ENCODE data around the gene TCEAL3.

Gene TCEAL3

DNA sequence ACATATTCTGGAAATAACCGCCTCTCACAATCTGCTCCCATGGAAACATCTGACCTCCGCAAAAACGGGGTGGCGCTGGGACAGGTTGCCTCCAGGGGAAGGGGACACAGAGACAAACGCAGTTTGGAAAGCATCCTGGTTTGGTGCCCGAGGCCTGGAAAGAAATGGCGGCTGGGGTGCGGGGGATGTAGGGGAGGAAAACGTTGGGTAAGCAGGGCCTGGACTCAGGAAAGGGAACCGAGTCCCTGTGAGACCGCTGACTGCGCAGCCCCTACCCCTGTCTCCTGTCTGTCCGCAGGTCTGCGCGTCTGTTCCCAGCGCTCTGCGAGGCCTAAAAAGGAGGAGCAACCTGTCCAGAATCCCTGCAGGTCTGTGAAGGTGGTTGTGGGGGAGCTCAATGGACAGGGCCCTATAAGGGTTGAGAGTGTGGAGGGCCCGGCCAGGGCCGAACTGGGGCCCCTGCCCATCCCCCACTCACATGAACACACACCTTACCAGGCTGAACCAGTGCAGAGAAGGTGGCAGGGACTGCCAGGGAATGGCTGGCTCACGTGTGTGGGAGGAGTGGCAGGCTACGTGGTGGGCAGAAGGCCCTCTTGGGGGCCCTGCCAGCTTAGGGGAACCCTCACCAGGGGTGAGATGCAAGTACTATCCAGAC lies 672 bp downstream of the TCEAL3 start:
- Mint-ChIP-seq H3K4me3 (peak overlapping the region; percentile 84 to 87), H3K27me3 (peaks cover 0 to 17% of the 10 kb centered on the region in 2 donors), H3K9me3 (peaks cover 0 to 4% of the 10 kb centered on the region in 2 donors), H3K27ac (peak overlapping the region; percentile 38), H3K4me1 (peaks cover 8 to 15% of the 10 kb centered on the region in 2 donors), H3K36me3 (peaks cover 6% of the 10 kb centered on the region in 2 donors)
- no peak for DNase-seq
- peak; percentile 28 to 42 for ATAC-seq (replicated peaks)

DNA sequence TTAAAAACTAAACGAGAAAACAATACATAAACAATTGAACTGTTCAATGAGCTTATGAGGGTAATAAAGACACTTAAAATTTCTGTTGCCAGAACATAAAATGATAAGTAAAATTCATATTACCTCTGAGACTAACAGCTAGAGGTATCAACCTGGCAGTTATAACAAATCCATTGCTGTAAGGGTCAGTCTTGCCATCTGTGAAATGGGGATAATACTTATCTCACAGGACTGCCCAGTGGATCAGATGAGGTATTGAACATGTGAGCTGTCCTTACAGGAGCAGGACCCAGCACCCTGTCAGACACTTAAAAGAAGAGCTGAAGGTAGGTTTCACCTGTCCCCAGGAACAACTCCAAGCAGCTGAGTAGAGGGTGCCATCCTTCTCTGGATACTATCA lies 2.5 kb downstream of the TCEAL3 start:
- Mint-ChIP-seq H3K4me1 (peaks cover 8 to 15% of the 10 kb centered on the region in 2 donors), H3K27ac (no peak overlapping the region), H3K27me3 (peaks cover 0 to 17% of the 10 kb centered on the region in 2 donors), H3K9me3 (peaks cover 0 to 4% of the 10 kb centered on the region in 2 donors), H3K4me3 (no peak overlapping the region), H3K36me3 (peaks cover 6% of the 10 kb centered on the region in 2 donors)
- DNase-seq (no peak), ATAC-seq (replicated peaks) (no peak)

DNA sequence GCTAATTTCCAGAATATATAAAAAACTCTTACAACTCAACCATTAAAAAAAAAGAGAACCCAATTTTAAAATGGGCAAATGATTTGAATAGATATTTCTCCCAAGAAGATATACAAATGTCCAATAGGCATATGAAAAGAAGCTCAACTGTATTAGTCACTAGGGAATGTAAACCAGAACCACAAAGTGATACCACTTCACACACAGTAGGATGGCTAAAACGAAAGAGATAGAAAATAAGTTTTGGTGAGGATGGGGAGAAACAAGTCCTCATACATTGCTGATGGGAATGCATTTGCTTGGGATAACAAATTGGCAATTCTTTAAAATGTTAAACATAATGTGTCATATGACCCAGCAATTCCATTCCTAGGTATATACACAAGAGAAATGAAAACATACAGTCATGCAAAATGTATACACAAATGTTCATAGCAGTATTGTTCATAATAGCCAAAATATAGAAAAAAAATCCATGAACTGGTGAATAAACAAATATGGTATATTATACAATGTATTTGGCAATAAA lies 5.7 kb downstream of the TCEAL3 start:
- Mint-ChIP-seq H3K36me3 (peaks cover 6% of the 10 kb centered on the region in 2 donors), H3K9me3 (peaks cover 0 to 4% of the 10 kb centered on the region in 2 donors), H3K4me1 (peaks cover 4 to 7% of the 10 kb centered on the region in 2 donors), H3K27me3 (peaks cover 0 to 7% of the 10 kb centered on the region in 2 donors), H3K27ac (no peak overlapping the region), H3K4me3 (no peak overlapping the region)
- ATAC-seq (replicated peaks): no peak
- no peak for DNase-seq

DNA sequence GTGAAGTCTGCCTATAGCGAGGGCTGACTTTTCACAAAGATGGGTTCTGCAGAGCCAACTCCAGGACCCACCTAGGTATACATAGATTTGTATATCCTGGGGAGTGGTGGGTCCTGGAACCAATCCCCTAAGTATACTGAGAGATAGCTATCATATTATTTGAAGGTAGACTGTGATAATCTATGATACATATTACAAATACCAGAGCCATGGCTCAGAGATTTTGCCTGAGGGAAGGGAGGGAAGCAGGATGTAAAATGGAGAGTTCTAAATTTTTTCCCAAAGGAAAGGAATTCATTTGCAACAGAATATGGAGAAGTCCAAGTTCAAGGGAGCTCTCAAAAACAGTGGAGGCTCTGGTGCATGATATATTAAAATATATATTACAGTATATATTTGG lies 7.2 kb downstream of the TCEAL3 start:
- H3K4me3 Mint-ChIP-seq: no peak overlapping the region
- peaks cover 0 to 2% of the 10 kb centered on the region in 2 donors for H3K36me3 Mint-ChIP-seq
- no peaks in the 10 kb centered on the region for H3K4me1 Mint-ChIP-seq
- no peak for DNase-seq
- no peak for ATAC-seq (replicated peaks)
- no peak overlapping the region for H3K27ac Mint-ChIP-seq
- no peaks in the 10 kb centered on the region for H3K9me3 Mint-ChIP-seq
- H3K27me3 Mint-ChIP-seq: no peaks in the 10 kb centered on the region

DNA sequence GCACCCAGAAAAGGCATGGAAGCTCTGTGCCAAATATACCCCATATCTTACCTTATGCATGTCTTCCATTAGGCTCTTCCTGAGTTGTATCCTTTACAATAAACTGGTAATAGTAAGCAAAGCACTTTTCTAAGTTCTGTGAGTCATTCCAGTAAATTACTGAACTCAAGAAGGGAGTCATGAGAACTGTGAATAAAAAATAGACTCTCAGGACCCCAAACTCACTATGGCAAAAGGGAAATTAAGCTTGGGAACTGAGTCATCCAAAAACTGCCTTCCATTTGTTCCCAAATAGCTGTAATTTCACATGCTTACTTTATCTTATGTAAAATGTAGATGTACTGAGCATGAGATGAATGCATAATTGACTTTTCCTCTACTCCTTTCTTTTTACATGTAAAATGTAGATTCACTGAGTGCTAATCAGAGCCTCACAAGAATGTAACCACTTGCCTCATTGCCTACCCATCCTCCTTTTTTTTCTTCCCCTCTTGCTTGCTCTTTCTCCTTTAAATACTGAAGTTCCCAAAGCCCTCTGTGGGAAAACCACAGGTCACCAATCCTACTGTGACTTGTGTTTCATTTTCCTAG lies 8.1 kb downstream of the TCEAL3 start:
- H3K27ac Mint-ChIP-seq: no peak overlapping the region
- H3K27me3 Mint-ChIP-seq: no peaks in the 10 kb centered on the region
- DNase-seq (no peak), ATAC-seq (replicated peaks) (no peak)
- no peak overlapping the region for H3K4me3 Mint-ChIP-seq
- no peaks in the 10 kb centered on the region for H3K9me3 Mint-ChIP-seq
- peaks cover 0 to 2% of the 10 kb centered on the region in 2 donors for H3K36me3 Mint-ChIP-seq
- no peaks in the 10 kb centered on the region for H3K4me1 Mint-ChIP-seq

GRCh38 chrX:103616676-103617186 lies 9.0 kb downstream of the TCEAL3 start:
- no peak overlapping the region for H3K27ac Mint-ChIP-seq
- no peaks in the 10 kb centered on the region for H3K9me3 Mint-ChIP-seq
- H3K36me3 Mint-ChIP-seq: peaks cover 0 to 2% of the 10 kb centered on the region in 2 donors
- H3K4me1 Mint-ChIP-seq: no peaks in the 10 kb centered on the region
- no peak for ATAC-seq (replicated peaks)
- H3K4me3 Mint-ChIP-seq: no peak overlapping the region
- H3K27me3 Mint-ChIP-seq: no peaks in the 10 kb centered on the region
- no peak for DNase-seq

DNA sequence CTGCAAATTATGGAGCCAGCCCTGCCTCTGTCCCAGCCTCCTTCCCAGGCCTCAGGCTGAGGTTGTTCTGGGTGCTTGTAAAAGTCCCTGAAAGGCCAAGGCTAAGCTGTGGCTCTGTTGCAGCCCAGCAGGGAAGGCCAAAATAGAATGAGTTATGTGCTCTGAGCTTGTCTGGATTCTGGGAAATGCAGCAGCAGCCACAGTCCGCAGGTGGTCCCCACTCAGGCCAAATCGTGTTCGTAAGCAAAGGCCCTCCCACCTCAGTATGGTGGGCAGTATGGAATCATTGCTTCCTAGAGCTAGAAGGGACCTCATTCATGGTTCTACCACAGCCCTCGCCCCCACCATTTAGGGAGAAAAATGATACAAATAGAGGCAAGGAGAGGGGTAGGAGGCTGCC lies 16.3 kb downstream of the TCEAL3 start:
- H3K4me3 Mint-ChIP-seq: no peak overlapping the region
- peaks cover 3 to 6% of the 10 kb centered on the region in 2 donors for H3K4me1 Mint-ChIP-seq
- H3K27me3 Mint-ChIP-seq: peaks cover 0 to 5% of the 10 kb centered on the region in 2 donors
- no peaks in the 10 kb centered on the region for H3K36me3 Mint-ChIP-seq
- no peak for ATAC-seq (replicated peaks)
- H3K9me3 Mint-ChIP-seq: no peaks in the 10 kb centered on the region
- no peak for DNase-seq
- H3K27ac Mint-ChIP-seq: no peak overlapping the region

GRCh38 chrX:103626855-103627254 lies 19.1 kb downstream of the TCEAL3 start:
- H3K27ac Mint-ChIP-seq: no peak overlapping the region

DNA sequence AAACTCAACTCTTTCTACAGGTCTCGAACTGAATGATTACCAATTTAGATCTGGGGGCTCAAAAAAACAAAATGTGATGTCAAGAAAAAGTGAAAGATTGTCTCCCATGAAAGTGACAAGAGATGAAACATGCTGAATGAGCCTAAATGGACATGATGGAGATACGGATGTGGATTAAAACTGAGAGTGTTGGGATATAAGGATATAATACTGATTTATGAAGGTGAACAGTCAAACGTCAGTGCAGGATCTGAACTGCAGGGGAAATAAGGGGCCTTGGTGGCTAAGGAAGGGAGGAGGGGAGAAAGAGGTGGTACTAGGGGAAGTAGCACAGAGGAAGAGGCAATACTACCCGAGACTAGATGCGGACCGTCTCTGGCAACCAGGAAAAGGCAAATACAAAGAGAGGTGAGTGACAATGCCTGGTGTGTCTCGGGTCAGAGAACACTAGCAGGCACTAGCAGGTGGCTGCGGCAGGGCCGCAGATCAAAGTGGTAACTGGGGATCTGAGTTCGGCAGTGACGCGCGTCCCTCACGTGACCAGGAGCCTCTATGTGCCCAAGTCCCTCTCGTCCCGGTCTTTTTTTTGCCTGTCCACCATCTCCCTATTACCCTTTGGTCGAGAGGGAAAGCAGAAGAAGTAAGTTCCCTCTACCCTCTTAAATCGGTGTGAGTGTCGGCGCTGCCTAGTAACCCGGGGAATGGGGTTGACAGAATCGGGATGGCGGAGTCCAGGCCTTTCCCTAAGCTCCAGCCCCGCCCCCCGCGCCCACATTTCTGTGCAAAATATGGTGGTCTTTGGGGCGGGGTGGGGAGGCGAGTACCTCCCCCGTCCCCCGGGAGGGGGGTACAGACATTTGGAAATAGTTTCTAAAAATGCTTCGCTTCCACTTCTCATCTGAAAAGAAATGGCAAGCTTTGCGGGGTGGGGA lies 20.9 kb downstream of the TCEAL3 start, which contains the start of gene TCEAL1:
Gene TCEAL1 (plus strand): TSS at position 590 of the 932 bp plus-strand sequence. CDS start 942 bp downstream, outside the sequence.
- Mint-ChIP-seq H3K27ac (peak within 1 kb of the TSS; percentile 89), H3K9me3 (no peaks in the 10 kb centered on the region), H3K27me3 (peaks cover 0 to 9% of the 10 kb centered on the region in 2 donors), H3K4me1 (peaks cover 3 to 15% of the 10 kb centered on the region in 2 donors), H3K4me3 (peak within 1 kb of the TSS; percentile 86 to 95), H3K36me3 (peaks cover 0 to 3% of the 10 kb centered on the region in 2 donors)
- DNase-seq (no peak), ATAC-seq (replicated peaks) (peak; percentile 75 to 81)

More at GRCh38 chrX:103626855-103627254, 19.1 kb downstream of the TCEAL3 start:
- Mint-ChIP-seq H3K36me3 (peaks cover 0 to 2% of the 10 kb centered on the region in 2 donors), H3K27me3 (peaks cover 0 to 9% of the 10 kb centered on the region in 2 donors), H3K4me1 (peaks cover 3 to 15% of the 10 kb centered on the region in 2 donors), H3K4me3 (no peak overlapping the region), H3K9me3 (no peaks in the 10 kb centered on the region)
- no peak for ATAC-seq (replicated peaks)
- no peak for DNase-seq

GRCh38 chrX:103629318-103630170 lies 21.8 kb downstream of the TCEAL3 start:
- peaks cover 3 to 15% of the 10 kb centered on the region in 2 donors for H3K4me1 Mint-ChIP-seq
- peak; percentile 70 to 74 for ATAC-seq (replicated peaks)
- peak overlapping the region; percentile 86 to 95 for H3K4me3 Mint-ChIP-seq
- no peaks in the 10 kb centered on the region for H3K9me3 Mint-ChIP-seq
- peaks cover 0 to 9% of the 10 kb centered on the region in 2 donors for H3K27me3 Mint-ChIP-seq
- peaks cover 0 to 3% of the 10 kb centered on the region in 2 donors for H3K36me3 Mint-ChIP-seq
- peak overlapping the region; percentile 89 for H3K27ac Mint-ChIP-seq
- DNase-seq: no peak

DNA sequence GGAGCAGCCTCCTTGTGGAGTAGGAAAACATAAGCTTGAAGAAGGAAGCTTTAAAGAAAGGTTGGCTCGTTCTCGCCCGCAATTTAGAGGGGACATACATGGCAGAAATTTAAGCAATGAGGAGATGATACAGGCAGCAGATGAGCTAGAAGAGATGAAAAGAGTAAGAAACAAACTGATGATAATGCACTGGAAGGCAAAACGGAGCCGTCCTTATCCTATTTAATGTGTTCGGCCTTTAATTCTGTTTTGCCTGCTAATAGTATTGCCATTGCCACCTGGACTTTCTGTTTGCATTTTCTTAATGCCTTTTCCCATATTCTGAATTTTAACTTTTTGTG lies 22.4 kb downstream of the TCEAL3 start:
- no peaks in the 10 kb centered on the region for H3K9me3 Mint-ChIP-seq
- H3K27me3 Mint-ChIP-seq: peaks cover 0 to 9% of the 10 kb centered on the region in 2 donors
- no peak for ATAC-seq (replicated peaks)
- peak overlapping the region; percentile 89 for H3K27ac Mint-ChIP-seq
- peaks cover 3 to 15% of the 10 kb centered on the region in 2 donors for H3K4me1 Mint-ChIP-seq
- H3K4me3 Mint-ChIP-seq: peak overlapping the region; percentile 86 to 95
- peaks cover 0 to 3% of the 10 kb centered on the region in 2 donors for H3K36me3 Mint-ChIP-seq
- DNase-seq: no peak

DNA sequence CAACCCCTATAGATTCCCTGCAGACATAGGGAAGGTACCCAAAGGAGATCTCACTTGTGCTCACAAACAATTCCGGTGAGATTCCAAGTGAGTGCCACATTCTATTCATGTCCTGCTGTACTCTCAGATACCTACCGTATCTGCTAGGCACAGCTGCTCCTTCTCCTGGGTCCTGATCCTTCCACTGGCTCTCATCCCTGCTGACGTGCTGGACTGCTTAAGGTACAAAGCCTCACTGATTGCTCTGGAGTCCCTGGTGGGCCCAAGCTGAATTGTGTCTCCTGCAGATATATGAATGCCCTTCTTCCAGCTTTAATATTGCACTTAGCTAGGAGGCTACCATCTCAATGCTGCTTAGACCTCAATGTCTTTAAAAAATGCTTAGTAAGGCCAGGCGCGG lies 23.4 kb downstream of the TCEAL3 start:
- H3K4me3 Mint-ChIP-seq: no peak overlapping the region
- H3K27me3 Mint-ChIP-seq: peaks cover 0 to 9% of the 10 kb centered on the region in 2 donors
- peaks cover 3 to 15% of the 10 kb centered on the region in 2 donors for H3K4me1 Mint-ChIP-seq
- no peaks in the 10 kb centered on the region for H3K9me3 Mint-ChIP-seq
- no peak for DNase-seq
- peaks cover 0 to 3% of the 10 kb centered on the region in 2 donors for H3K36me3 Mint-ChIP-seq
- no peak overlapping the region for H3K27ac Mint-ChIP-seq
- no peak for ATAC-seq (replicated peaks)

DNA sequence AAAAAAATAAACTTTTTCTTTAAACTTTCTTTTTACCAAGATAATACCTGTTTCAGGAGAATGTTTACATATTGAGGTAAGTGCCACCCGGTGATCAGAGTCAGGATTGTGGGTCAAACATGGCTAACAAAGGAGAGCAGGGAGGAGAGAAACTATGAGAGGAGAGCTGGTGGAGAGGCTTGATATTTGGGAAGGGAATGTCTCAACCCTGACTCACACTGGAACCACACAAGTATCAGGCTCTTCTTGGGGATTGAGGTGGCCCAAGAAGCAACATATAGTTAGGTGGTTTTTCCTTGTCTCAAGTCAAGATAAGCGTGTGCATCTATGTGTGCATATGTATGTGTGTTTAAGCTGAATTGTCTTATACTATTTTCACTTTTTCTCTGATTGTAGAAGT lies 27.7 kb downstream of the TCEAL3 start:
- DNase-seq (no peak), ATAC-seq (replicated peaks) (no peak)
- no peaks in the 10 kb centered on the region for H3K9me3 Mint-ChIP-seq
- no peak overlapping the region for H3K27ac Mint-ChIP-seq
- H3K36me3 Mint-ChIP-seq: peaks cover 0 to 3% of the 10 kb centered on the region in 2 donors
- H3K4me3 Mint-ChIP-seq: no peak overlapping the region
- H3K27me3 Mint-ChIP-seq: no peaks in the 10 kb centered on the region
- H3K4me1 Mint-ChIP-seq: no peaks in the 10 kb centered on the region
